ENCODE measurements around the gene ZNHIT6. TPM values are rescaled to one million over a fixed set of nuclear protein-coding genes. Genes with fewer than 3 reads are reported as not detected.

The ZNHIT6 gene
- polyA plus RNA-seq, 3 donors, result 1.7 to 3.2 (median 2.0) TPM

GRCh38 chr1:85606414-85606800, 101.8 kb downstream of the ZNHIT6 start:
- TF ChIP-seq CTCF (IDR thresholded peaks at IDR 0.05), result no peak

GRCh38 chr1:85605484-85606413, 102.5 kb downstream of the ZNHIT6 start:
- H3K36me3 Mint-ChIP-seq, result no peaks in the 10 kb centered on the region
- H3K4me1 ChIP-seq (ENCODE audit: control insufficient read depth in 1 of 2, insufficient read depth in 2 of 2, low read length in 2 of 2), result no peaks in the 10 kb centered on the region
- H3K27ac ChIP-seq (ENCODE audit: low read depth in 1 of 2, low read length in 2 of 2), result no peak overlapping the region
- H3K27me3 Mint-ChIP-seq (ENCODE audit: low read depth in 3 of 3), result peaks cover 1 to 4% (median 2%) of the 10 kb centered on the region in 3 donors
- TF ChIP-seq CTCF (IDR thresholded peaks at IDR 0.05), result no peak
- H3K9me3 Mint-ChIP-seq, result peaks cover 0 to 3% (median 0%) of the 10 kb centered on the region in 7 donors
- no peak for DNase-seq
- 98% methylated on average over 4 of the region's 8 CpGs for WGBS (ENCODE audit: insufficient coverage)
- H4K20me1 ChIP-seq (ENCODE audit: insufficient read depth, low read length), result no peaks in the 10 kb centered on the region
- intact Hi-C loops (cut with micrococcal nuclease), result no loop called here
- H3K4me3 ChIP-seq (replicated peaks in 1 of 3; ENCODE audit: low read depth in 2 of 3, low read length in 3 of 3), result no peak overlapping the region
- no peak overlapping the region for H3K27ac Mint-ChIP-seq
- H3K4me1 Mint-ChIP-seq, result no peaks in the 10 kb centered on the region
- H3K36me3 ChIP-seq (replicated peaks in 1 of 2; ENCODE audit: control insufficient read depth in 1 of 2, insufficient read depth in 2 of 2, low read length in 2 of 2), result no peaks in the 10 kb centered on the region
- no peaks in the 10 kb centered on the region for H3K79me2 ChIP-seq (ENCODE audit: insufficient read depth, low read length)
- no peaks in the 10 kb centered on the region for H3K9me3 ChIP-seq (replicated peaks in 1 of 2; ENCODE audit: control insufficient read depth in 1 of 2, insufficient read depth in 1 of 2, low read length in 2 of 2)
- no peak overlapping the region for H3K4me3 Mint-ChIP-seq
- H3K27me3 ChIP-seq (ENCODE audit: control insufficient read depth in 2 of 2, insufficient read depth in 2 of 2, low read length in 2 of 2), result no peaks in the 10 kb centered on the region
- H3K4me2 ChIP-seq (replicated peaks; ENCODE audit: extremely low read depth, low read length, poor library complexity, severe bottlenecking), result no peak overlapping the region
- no peak overlapping the region for H3K9ac ChIP-seq (ENCODE audit: insufficient read depth, low read length, poor library complexity, severe bottlenecking)
- H2AFZ ChIP-seq (ENCODE audit: insufficient read depth, low read depth, low read length, poor library complexity, severe bottlenecking), result no peak overlapping the region

More at GRCh38 chr1:85606414-85606800, 101.8 kb downstream of the ZNHIT6 start:
- no peaks in the 10 kb centered on the region for H3K4me1 Mint-ChIP-seq
- H3K79me2 ChIP-seq (ENCODE audit: insufficient read depth, low read length), result no peaks in the 10 kb centered on the region
- H3K27me3 Mint-ChIP-seq (ENCODE audit: low read depth in 3 of 3), result peaks cover 1 to 4% (median 2%) of the 10 kb centered on the region in 3 donors
- H3K9ac ChIP-seq (ENCODE audit: insufficient read depth, low read length, poor library complexity, severe bottlenecking), result no peak overlapping the region
- no peaks in the 10 kb centered on the region for H3K36me3 ChIP-seq (replicated peaks in 1 of 2; ENCODE audit: control insufficient read depth in 1 of 2, insufficient read depth in 2 of 2, low read length in 2 of 2)
- no peak overlapping the region for H3K27ac ChIP-seq (ENCODE audit: low read depth in 1 of 2, low read length in 2 of 2)
- H3K27ac Mint-ChIP-seq, result no peak overlapping the region
- H3K27me3 ChIP-seq (ENCODE audit: control insufficient read depth in 2 of 2, insufficient read depth in 2 of 2, low read length in 2 of 2), result no peaks in the 10 kb centered on the region
- intact Hi-C loops (cut with micrococcal nuclease), result no loop called here
- DNase-seq, result no peak
- H3K9me3 ChIP-seq (replicated peaks in 1 of 2; ENCODE audit: control insufficient read depth in 1 of 2, insufficient read depth in 1 of 2, low read length in 2 of 2), result no peaks in the 10 kb centered on the region
- no peak overlapping the region for H2AFZ ChIP-seq (ENCODE audit: insufficient read depth, low read depth, low read length, poor library complexity, severe bottlenecking)
- H3K4me3 ChIP-seq (replicated peaks in 1 of 3; ENCODE audit: low read depth in 2 of 3, low read length in 3 of 3), result no peak overlapping the region
- H3K36me3 Mint-ChIP-seq, result no peaks in the 10 kb centered on the region
- no peak overlapping the region for H3K4me2 ChIP-seq (replicated peaks; ENCODE audit: extremely low read depth, low read length, poor library complexity, severe bottlenecking)
- H3K4me1 ChIP-seq (ENCODE audit: control insufficient read depth in 1 of 2, insufficient read depth in 2 of 2, low read length in 2 of 2), result no peaks in the 10 kb centered on the region
- 80% methylated on average over 2 of the region's 4 CpGs for WGBS (ENCODE audit: insufficient coverage)
- H3K9me3 Mint-ChIP-seq, result peaks cover 0 to 3% (median 0%) of the 10 kb centered on the region in 7 donors
- no peak overlapping the region for H3K4me3 Mint-ChIP-seq
- no peaks in the 10 kb centered on the region for H4K20me1 ChIP-seq (ENCODE audit: insufficient read depth, low read length)

Data from CD14-positive monocyte (primary cell).